ENCODE measurements around the gene SULF2. TPM values are rescaled to one million over a fixed set of nuclear protein-coding genes. Genes with fewer than 3 reads are reported as not detected.

Gene SULF2
- total and polyA plus RNA-seq, 2 of the 13 experiments (the other 11 are each of a cell fraction or from before 2014, with no cell fraction given): 7.2 to 50.9 TPM

DNA sequence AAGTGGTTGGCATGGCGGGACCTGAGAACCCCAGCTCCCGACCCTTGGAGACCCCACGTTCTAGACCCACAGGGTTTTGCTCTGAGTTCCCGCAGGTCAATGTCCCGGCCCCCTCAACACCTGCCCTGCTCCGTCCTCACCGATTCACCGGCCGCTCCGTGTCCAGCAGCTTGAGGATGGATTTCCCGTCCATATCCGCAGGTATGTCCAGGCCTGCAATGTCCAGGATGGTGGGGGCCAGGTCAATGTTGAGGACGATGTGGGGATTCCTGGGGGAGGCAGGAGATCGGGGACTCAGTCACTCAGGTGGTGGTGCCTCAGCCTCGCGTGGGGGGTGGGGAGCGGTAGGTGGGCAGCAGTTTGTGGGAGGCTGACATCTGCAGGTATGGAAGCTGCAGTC lies 106.7 kb downstream of the SULF2 start:
- ATAC-seq: no peak
- Histone ChIP-seq H2AFZ (ENCODE audit: low read length) (no peak overlapping the region), H3K27ac (ENCODE audit: extremely low read length, insufficient read depth, low read length) (no peak overlapping the region), H3K27me3 (ENCODE audit: control insufficient read depth in 1 of 2, insufficient read depth in 2 of 2, low read length in 2 of 2) (no peaks in the 10 kb centered on the region), H3K9me3 (ENCODE audit: low read length) (no peaks in the 10 kb centered on the region), H3K4me2 (ENCODE audit: low read depth, low read length) (no peak overlapping the region), H3K4me1 (ENCODE audit: insufficient read depth, low read length) (peaks cover 40% of the 10 kb centered on the region), H4K20me1 (ENCODE audit: insufficient read depth, low read length) (no peaks in the 10 kb centered on the region), H3K79me2 (ENCODE audit: insufficient read depth, low read length) (no peaks in the 10 kb centered on the region), H3K4me3 (replicated peaks in 1 of 3; ENCODE audit: insufficient read depth in 1 of 3, low read depth in 2 of 3, low read length in 3 of 3) (no peak overlapping the region), H3K36me3 (replicated peaks in 1 of 2; ENCODE audit: control insufficient read depth in 1 of 2, insufficient read depth in 2 of 2, low read length in 2 of 2) (no peaks in the 10 kb centered on the region), H3K9ac (ENCODE audit: insufficient read depth, low read depth, low read length) (no peak overlapping the region)
- ChIA-PET POLR2A (no interaction called here), CTCF (ENCODE audit: low intra/inter-chr PET ratio, low total read pairs) (interaction anchor here (1.0 to 3.2 kb wide), 8 partner anchors 15 to 943 kb away, joined by 3 to 40 read pairs (median 4); no protein-coding TSS in a partner anchor)
- intact Hi-C loops (cut with micrococcal nuclease; ENCODE audit: unreplicated experiment): loop anchor here (1.0 to 5.0 kb wide), 3 partner anchors 49 to 943 kb away; no protein-coding TSS in a partner anchor
- in situ Hi-C loops (cut with HindIII; ENCODE audit: extremely low pct_ligation_motif_present, low pct_unique_long_range_greater_than_20kb): loop anchor here (5.0 kb wide), 1 partner anchor 34 kb away; no protein-coding TSS in a partner anchor
- FAIRE-seq: no peak
- TF ChIP-seq ZBTB3 (CRISPR knock-in tag; IDR thresholded peaks at IDR 0.05; ENCODE audit: borderline replicate concordance, low read depth): no peak
- 0 out of 2 replicates have a peak, but pooled peaks have one; percentile 4 for TF ChIP-seq TAF1 (CRISPR knock-in tag; IDR thresholded peaks at IDR 0.05)
- BruUV-seq (replicated peaks): no TSS peak
- WGBS (ENCODE audit: low lambda C conversion rate): 94% methylated on average over 17 of the region's 17 CpGs
- DNase-seq (ENCODE audit: low spot score): no peak

DNA sequence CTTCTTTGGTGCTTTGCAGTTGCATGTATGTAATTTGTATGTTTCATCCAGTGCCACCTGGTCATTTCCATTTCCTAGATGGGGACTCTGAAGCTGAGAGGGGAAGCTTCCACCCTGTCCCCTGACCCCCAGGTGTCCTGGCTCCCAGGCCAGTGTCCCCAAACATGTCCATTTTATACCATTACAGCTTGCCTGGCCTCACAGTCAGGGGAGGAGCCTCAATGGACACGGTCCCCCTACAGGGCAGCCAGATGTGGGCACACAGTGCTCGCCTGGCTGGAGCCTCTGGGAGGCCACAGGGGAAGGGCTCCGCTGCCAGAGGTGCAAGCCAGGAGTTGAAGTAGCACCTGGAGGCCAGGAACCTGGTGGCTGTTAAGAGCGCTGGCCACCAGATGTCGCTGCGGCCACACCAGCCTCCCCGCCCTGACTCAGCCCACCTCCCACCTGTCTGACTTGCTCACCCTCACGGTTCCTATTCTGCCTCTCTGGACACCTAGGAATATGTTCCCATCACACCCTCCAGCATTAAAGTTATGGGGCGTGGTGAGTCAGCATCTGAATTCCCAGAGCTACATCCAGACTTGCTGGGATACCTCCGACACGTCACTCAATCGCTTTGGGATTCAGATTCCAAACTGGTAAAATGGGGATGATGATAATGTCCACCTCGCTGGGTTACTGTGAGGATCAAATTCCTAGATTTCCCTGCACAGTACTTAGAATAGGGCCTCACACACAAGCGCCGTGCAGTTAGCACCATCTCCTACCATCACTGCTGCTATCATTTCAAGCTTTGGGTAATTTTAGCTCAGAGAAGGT lies 107.4 kb downstream of the SULF2 start:
- peak; percentile 81 for FAIRE-seq
- CTCF ChIA-PET (ENCODE audit: low intra/inter-chr PET ratio, low total read pairs): interaction anchor here (1.0 to 3.2 kb wide), 8 partner anchors 14 to 943 kb away, joined by 3 to 40 read pairs (median 4); no protein-coding TSS in a partner anchor
- intact Hi-C loops (cut with micrococcal nuclease; ENCODE audit: unreplicated experiment) (loop anchor here (1.0 to 5.0 kb wide), 4 partner anchors 33 to 943 kb away; no protein-coding TSS in a partner anchor), in situ Hi-C loops (cut with HindIII; ENCODE audit: extremely low pct_ligation_motif_present, low pct_unique_long_range_greater_than_20kb) (loop anchor here (5.0 kb wide), 1 partner anchor 34 kb away; no protein-coding TSS in a partner anchor)
- Histone ChIP-seq H2AFZ (ENCODE audit: low read length) (no peak overlapping the region), H3K27me3 (ENCODE audit: control insufficient read depth in 1 of 2, insufficient read depth in 2 of 2, low read length in 2 of 2) (no peaks in the 10 kb centered on the region), H3K9ac (ENCODE audit: insufficient read depth, low read depth, low read length) (no peak overlapping the region), H3K27ac (ENCODE audit: extremely low read length, insufficient read depth, low read length) (no peak overlapping the region), H3K4me3 (replicated peaks in 1 of 3; ENCODE audit: insufficient read depth in 1 of 3, low read depth in 2 of 3, low read length in 3 of 3) (no peak overlapping the region), H3K4me1 (ENCODE audit: insufficient read depth, low read length) (peaks cover 40% of the 10 kb centered on the region), H3K9me3 (ENCODE audit: low read length) (no peaks in the 10 kb centered on the region), H3K36me3 (replicated peaks in 1 of 2; ENCODE audit: control insufficient read depth in 1 of 2, insufficient read depth in 2 of 2, low read length in 2 of 2) (no peaks in the 10 kb centered on the region), H4K20me1 (ENCODE audit: insufficient read depth, low read length) (no peaks in the 10 kb centered on the region), H3K4me2 (ENCODE audit: low read depth, low read length) (no peak overlapping the region), H3K79me2 (ENCODE audit: insufficient read depth, low read length) (no peaks in the 10 kb centered on the region)
- peak; percentile 64 for ATAC-seq
- no TSS peak for BruUV-seq (replicated peaks)
- peak; percentile 69 for DNase-seq (ENCODE audit: low spot score)
- POLR2A ChIA-PET: no interaction called here
- WGBS (ENCODE audit: low lambda C conversion rate): 39% methylated on average over 15 of the region's 15 CpGs
- TF ChIP-seq, protein P1, sequence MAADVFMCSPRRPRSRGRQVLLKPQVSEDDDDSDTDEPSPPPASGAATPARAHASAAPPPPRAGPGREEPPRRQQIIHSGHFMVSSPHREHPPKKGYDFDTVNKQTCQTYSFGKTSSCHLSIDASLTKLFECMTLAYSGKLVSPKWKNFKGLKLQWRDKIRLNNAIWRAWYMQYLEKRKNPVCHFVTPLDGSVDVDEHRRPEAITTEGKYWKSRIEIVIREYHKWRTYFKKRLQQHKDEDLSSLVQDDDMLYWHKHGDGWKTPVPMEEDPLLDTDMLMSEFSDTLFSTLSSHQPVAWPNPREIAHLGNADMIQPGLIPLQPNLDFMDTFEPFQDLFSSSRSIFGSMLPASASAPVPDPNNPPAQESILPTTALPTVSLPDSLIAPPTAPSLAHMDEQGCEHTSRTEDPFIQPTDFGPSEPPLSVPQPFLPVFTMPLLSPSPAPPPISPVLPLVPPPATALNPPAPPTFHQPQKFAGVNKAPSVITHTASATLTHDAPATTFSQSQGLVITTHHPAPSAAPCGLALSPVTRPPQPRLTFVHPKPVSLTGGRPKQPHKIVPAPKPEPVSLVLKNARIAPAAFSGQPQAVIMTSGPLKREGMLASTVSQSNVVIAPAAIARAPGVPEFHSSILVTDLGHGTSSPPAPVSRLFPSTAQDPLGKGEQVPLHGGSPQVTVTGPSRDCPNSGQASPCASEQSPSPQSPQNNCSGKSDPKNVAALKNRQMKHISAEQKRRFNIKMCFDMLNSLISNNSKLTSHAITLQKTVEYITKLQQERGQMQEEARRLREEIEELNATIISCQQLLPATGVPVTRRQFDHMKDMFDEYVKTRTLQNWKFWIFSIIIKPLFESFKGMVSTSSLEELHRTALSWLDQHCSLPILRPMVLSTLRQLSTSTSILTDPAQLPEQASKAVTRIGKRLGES (CRISPR knock-in tag; IDR thresholded peaks at IDR 0.05; ENCODE audit: borderline replicate concordance): no peak
- TF ChIP-seq, protein P2, sequence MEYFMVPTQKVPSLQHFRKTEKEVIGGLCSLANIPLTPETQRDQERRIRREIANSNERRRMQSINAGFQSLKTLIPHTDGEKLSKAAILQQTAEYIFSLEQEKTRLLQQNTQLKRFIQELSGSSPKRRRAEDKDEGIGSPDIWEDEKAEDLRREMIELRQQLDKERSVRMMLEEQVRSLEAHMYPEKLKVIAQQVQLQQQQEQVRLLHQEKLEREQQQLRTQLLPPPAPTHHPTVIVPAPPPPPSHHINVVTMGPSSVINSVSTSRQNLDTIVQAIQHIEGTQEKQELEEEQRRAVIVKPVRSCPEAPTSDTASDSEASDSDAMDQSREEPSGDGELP (IDR thresholded peaks at IDR 0.05; ENCODE audit: borderline replicate concordance, low read depth): peak; percentile 32; the same call in 1 of the 2 replicates
- TF ChIP-seq SNAPC2 (CRISPR knock-in tag; IDR thresholded peaks at IDR 0.05) (no peak), FOSL2 (CRISPR knock-in tag; IDR thresholded peaks at IDR 0.05) (peak; percentile 84)
- TF ChIP-seq, protein P3, sequence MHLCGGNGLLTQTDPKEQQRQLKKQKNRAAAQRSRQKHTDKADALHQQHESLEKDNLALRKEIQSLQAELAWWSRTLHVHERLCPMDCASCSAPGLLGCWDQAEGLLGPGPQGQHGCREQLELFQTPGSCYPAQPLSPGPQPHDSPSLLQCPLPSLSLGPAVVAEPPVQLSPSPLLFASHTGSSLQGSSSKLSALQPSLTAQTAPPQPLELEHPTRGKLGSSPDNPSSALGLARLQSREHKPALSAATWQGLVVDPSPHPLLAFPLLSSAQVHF (CRISPR knock-in tag; IDR thresholded peaks at IDR 0.05): no peak
- TF ChIP-seq, protein P4, sequence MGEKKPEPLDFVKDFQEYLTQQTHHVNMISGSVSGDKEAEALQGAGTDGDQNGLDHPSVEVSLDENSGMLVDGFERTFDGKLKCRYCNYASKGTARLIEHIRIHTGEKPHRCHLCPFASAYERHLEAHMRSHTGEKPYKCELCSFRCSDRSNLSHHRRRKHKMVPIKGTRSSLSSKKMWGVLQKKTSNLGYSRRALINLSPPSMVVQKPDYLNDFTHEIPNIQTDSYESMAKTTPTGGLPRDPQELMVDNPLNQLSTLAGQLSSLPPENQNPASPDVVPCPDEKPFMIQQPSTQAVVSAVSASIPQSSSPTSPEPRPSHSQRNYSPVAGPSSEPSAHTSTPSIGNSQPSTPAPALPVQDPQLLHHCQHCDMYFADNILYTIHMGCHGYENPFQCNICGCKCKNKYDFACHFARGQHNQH (CRISPR knock-in tag; IDR thresholded peaks at IDR 0.05): peak; percentile 64; the same call in 1 of the 2 replicates

Data from HepG2 (cell line).